Endothelial cell of umbilical vein (primary cell): ENCODE measurements around the gene FMNL3. TPM values are rescaled to one million over a fixed set of nuclear protein-coding genes. Genes with fewer than 3 reads are reported as not detected.

Experiments used
- BruUV-seq: library from RNA; stranded (reverse); fragments of 400-500 nt; replicated peaks from 2 replicates; lab custom pipeline; 2021; lab: Mats Ljungman, UMichigan
- CTCF ChIA-PET: fragments of 300-600, 350-600 bp; sonication (Branson Sonifier 250); formaldehyde crosslinking; loops from one replicate; lab custom pipeline; 2021; ENCODE audit warnings: antibody characterized with exemption, inconsistent platforms; lab: Charles Lee
- POLR2A ChIA-PET: fragments of 300-600, 350-600 bp; sonication (Branson Sonifier 250); formaldehyde crosslinking; loops from one replicate; lab custom pipeline; 2021; ENCODE audit warnings: antibody characterized with exemption, inconsistent platforms; lab: Charles Lee
- DNase-seq: peaks from one replicate; pipeline ENCODE4 v3.0.0-alpha.2; 2011; ENCODE audit warnings: low read depth, low spot score
- FAIRE-seq: peaks from 2 replicates; lab custom pipeline; 2011; peaks lifted over from hg19 to GRCh38; lab: Jason Lieb, UNC
- H2AFZ ChIP-seq: 2 replicates; pipeline ENCODE4 v1.6.0; 2012; ENCODE audit warnings: low read depth, low read length, control low read depth, inconsistent platforms
- H3K27ac ChIP-seq: 2 replicates; pipeline ENCODE4 v1.5.1; 2011; ENCODE audit warnings: low read depth, mild to moderate bottlenecking, control low read depth, low read length, moderate library complexity; ENCODE audit not compliant: insufficient read depth
- H3K27me3 ChIP-seq, 2 experiments: 2 replicates each; pipeline versions ENCODE4 v1.6.0 to v1.6.1; 2011; ENCODE audit warnings: low read length in 2 of 2, mixed read lengths in 1 of 2; ENCODE audit not compliant: control insufficient read depth in 2 of 2, insufficient read depth in 2 of 2
- H3K36me3 ChIP-seq, 2 experiments: 2 replicates in 1 of 2; 3 replicates in 1 of 2; pipeline ENCODE4 v1.5.1; 2011; ENCODE audit warnings: low read length in 2 of 2, mild to moderate bottlenecking in 1 of 2, moderate library complexity in 1 of 2; ENCODE audit not compliant: control insufficient read depth in 2 of 2, insufficient read depth in 2 of 2; ENCODE audit errors: extremely low read depth in 1 of 2
- H3K4me1 ChIP-seq: 3 replicates; pipeline ENCODE4 v1.5.1; 2011; ENCODE audit warnings: mild to moderate bottlenecking, low read length; ENCODE audit not compliant: control insufficient read depth, insufficient read depth; ENCODE audit errors: extremely low read depth
- H3K4me2 ChIP-seq: 2 replicates; pipeline ENCODE4 v1.6.1; 2011; ENCODE audit warnings: low read length, control low read depth, mixed read lengths; ENCODE audit not compliant: insufficient read depth
- H3K4me3 ChIP-seq, 3 experiments: fragments of 200-600 bp in 1 of 3; sonication (generic), shearing (Covaris generic) in 1 of 3; replicated peaks in 1 of 3; 2 replicates each; pipeline ENCODE4 v1.5.1; 2011 to 2016; ENCODE audit warnings: control low read depth in 3 of 3, low read length in 3 of 3, mild to moderate bottlenecking in 2 of 3, inconsistent platforms in 1 of 3, low read depth in 1 of 3, moderate library complexity in 1 of 3; ENCODE audit not compliant: insufficient read depth in 1 of 3
- H3K79me2 ChIP-seq: 2 replicates; pipeline ENCODE4 v1.6.0; 2012; ENCODE audit warnings: low read length, inconsistent platforms; ENCODE audit not compliant: control insufficient read depth, insufficient read depth
- H3K9ac ChIP-seq: replicated peaks from 2 replicates; pipeline ENCODE3; 2011; ENCODE audit warnings: low read length, control low read depth; ENCODE audit not compliant: insufficient read depth; ENCODE audit errors: extremely low read depth
- H3K9me1 ChIP-seq: replicated peaks from 3 replicates; pipeline ENCODE4 v1.6.0; 2011; ENCODE audit warnings: mild to moderate bottlenecking, low read length; ENCODE audit not compliant: control insufficient read depth, insufficient read depth; ENCODE audit errors: extremely low read depth
- H3K9me3 ChIP-seq: replicated peaks from 2 replicates; pipeline ENCODE4 v1.5.1; 2012; ENCODE audit warnings: low read length, inconsistent platforms; ENCODE audit not compliant: control insufficient read depth, insufficient read depth
- H4K20me1 ChIP-seq: replicated peaks from 2 replicates; pipeline ENCODE3; 2011; ENCODE audit warnings: mild to moderate bottlenecking, low read length; ENCODE audit not compliant: control insufficient read depth, insufficient read depth; ENCODE audit errors: extremely low read depth
- EZH2 ChIP-seq: IDR thresholded peaks from 2 replicates; pipeline ENCODE4 v1.6.1; 2012; ENCODE audit warnings: borderline replicate concordance, low read depth, mild to moderate bottlenecking, moderate library complexity, low read length, inconsistent platforms; ENCODE audit not compliant: severe bottlenecking
- FOS ChIP-seq: IDR thresholded peaks from 2 replicates; pipeline ENCODE4 v1.6.1; 2011; ENCODE audit warnings: mild to moderate bottlenecking, low read length, moderate library complexity, borderline replicate concordance; ENCODE audit not compliant: insufficient read depth
- GATA2 ChIP-seq: IDR thresholded peaks from 2 replicates; pipeline ENCODE4 v1.7.0; 2011; ENCODE audit warnings: low read depth, mild to moderate bottlenecking, moderate library complexity, mixed read lengths, low read length; ENCODE audit not compliant: insufficient read length, insufficient read depth
- JUN ChIP-seq: IDR thresholded peaks from 2 replicates; pipeline ENCODE4 v1.6.1; 2011; ENCODE audit warnings: borderline replicate concordance, low read depth; ENCODE audit not compliant: insufficient read length, insufficient read depth
- MYC ChIP-seq: IDR thresholded peaks from one replicate; pipeline ENCODE4 v1.6.1; 2011; ENCODE audit warnings: mild to moderate bottlenecking, low read depth, low read length
- POLR2A ChIP-seq: IDR thresholded peaks from 2 replicates; pipeline ENCODE4 v1.6.1; 2012; ENCODE audit warnings: low read depth, mild to moderate bottlenecking, control low read depth, low read length
- POLR2AphosphoS5 ChIP-seq: IDR thresholded peaks from 2 replicates; pipeline ENCODE4 v1.6.1; 2012; ENCODE audit warnings: low read depth, mild to moderate bottlenecking, control low read depth, low read length, moderate library complexity; ENCODE audit not compliant: insufficient read depth
- dilution Hi-C: fragments of 300-500 bp; cut with MboI; formaldehyde crosslinking; loops from one replicate; pipeline ENCODE4 v1.15.0; 2019; ENCODE audit warnings: low sequenced_read_pairs; ENCODE audit not compliant: extremely low pct_ligation_motif_present
- intact Hi-C: fragments of 100-400 bp; cut with micrococcal nuclease; formaldehyde crosslinking; loops from one replicate; pipeline ENCODE4 v1.10.0; 2022
- polyA plus RNA-seq, 4 experiments: library from polyadenylated mRNA; depleted of rRNA in 3 of 4; stranded (reverse) in 3 of 4; unstranded in 1 of 4; fragments of >200 nt; gene quantifications; 2 replicates each; pipeline versions ENCODE4 v1.2.1 to v1.2.3, GENCODE V29; 2011 to 2012; ENCODE audit warnings: missing spikeins in 1 of 4
- total RNA-seq: library from RNA; stranded (reverse); gene quantifications from 2 replicates; pipeline ENCODE4 v1.2.3, GENCODE V29; 2021
- TF ChIP-seq, protein P1 (sequence below), 2 donors: IDR thresholded peaks; 1 replicate in 1 of 2; 2 replicates in 1 of 2; pipeline ENCODE4 v1.5.1; 2011; ENCODE audit warnings: low read length in 2 of 2, mild to moderate bottlenecking in 2 of 2, moderate library complexity in 2 of 2, control low read depth in 1 of 2, inconsistent platforms in 1 of 2, low read depth in 1 of 2; ENCODE audit not compliant: insufficient read depth in 1 of 2; ENCODE audit errors: extremely low read depth in 1 of 2
- TF ChIP-seq, protein P2 (sequence below): IDR thresholded peaks from 2 replicates; pipeline ENCODE4 v1.6.1; 2011; ENCODE audit not compliant: insufficient read depth, insufficient read length

FMNL3 gene
- total and polyA plus RNA-seq, 2 donors (not counting 3 experiments of a cell fraction or from before 2014, with no cell fraction given) = 35.1 to 93.3 TPM

GRCh38 chr12:49678711-49679110, 28.5 kb downstream of the FMNL3 start:
- no peak overlapping the region for H3K9ac ChIP-seq
- intact Hi-C loops = no loop called here
- H3K36me3 ChIP-seq = no peaks in the 10 kb centered on the region
- H2AFZ ChIP-seq = no peak overlapping the region
- TF ChIP-seq MYC (no peak), GATA2 (no peak), FOS (no peak), JUN (no peak), POLR2A (no peak), EZH2 (no peak), POLR2AphosphoS5 (no peak)
- TF ChIP-seq, protein P1, sequence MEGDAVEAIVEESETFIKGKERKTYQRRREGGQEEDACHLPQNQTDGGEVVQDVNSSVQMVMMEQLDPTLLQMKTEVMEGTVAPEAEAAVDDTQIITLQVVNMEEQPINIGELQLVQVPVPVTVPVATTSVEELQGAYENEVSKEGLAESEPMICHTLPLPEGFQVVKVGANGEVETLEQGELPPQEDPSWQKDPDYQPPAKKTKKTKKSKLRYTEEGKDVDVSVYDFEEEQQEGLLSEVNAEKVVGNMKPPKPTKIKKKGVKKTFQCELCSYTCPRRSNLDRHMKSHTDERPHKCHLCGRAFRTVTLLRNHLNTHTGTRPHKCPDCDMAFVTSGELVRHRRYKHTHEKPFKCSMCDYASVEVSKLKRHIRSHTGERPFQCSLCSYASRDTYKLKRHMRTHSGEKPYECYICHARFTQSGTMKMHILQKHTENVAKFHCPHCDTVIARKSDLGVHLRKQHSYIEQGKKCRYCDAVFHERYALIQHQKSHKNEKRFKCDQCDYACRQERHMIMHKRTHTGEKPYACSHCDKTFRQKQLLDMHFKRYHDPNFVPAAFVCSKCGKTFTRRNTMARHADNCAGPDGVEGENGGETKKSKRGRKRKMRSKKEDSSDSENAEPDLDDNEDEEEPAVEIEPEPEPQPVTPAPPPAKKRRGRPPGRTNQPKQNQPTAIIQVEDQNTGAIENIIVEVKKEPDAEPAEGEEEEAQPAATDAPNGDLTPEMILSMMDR (IDR thresholded peaks at IDR 0.05; ENCODE audit: extremely low read depth in 1 of 2, insufficient read depth in 1 of 2, low read depth in 1 of 2, low read length in 2 of 2) = no peak
- TF ChIP-seq, protein P2, sequence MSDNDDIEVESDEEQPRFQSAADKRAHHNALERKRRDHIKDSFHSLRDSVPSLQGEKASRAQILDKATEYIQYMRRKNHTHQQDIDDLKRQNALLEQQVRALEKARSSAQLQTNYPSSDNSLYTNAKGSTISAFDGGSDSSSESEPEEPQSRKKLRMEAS = no peak
- peaks cover 14% of the 10 kb centered on the region for H3K4me1 ChIP-seq
- ChIA-PET POLR2A (no interaction called here), CTCF (interaction anchor here (0.8 to 2.1 kb wide), 2 partner anchors 11 to 31 kb away, joined by 3 to 10 read pairs; no protein-coding TSS in a partner anchor)
- no peaks in the 10 kb centered on the region for H4K20me1 ChIP-seq
- H3K9me1 ChIP-seq = no peaks in the 10 kb centered on the region
- DNase-seq (no peak), FAIRE-seq (peak; percentile 12)
- no TSS peak for BruUV-seq
- no peak overlapping the region for H3K4me3 ChIP-seq
- H3K27me3 ChIP-seq = no peaks in the 10 kb centered on the region
- H3K9me3 ChIP-seq = no peaks in the 10 kb centered on the region
- H3K4me2 ChIP-seq = no peak overlapping the region
- no peak overlapping the region for H3K27ac ChIP-seq
- dilution Hi-C loops = no loop called here
- peaks cover 51% of the 10 kb centered on the region for H3K79me2 ChIP-seq
